Adrenal gland (tissue), 12 donors: ENCODE data around the gene TSPAN16. TPM values are rescaled to one million over a fixed set of nuclear protein-coding genes. Genes with fewer than 3 reads are reported as not detected.
"Not testable (repeated sequence)": the region's sequence is repeated elsewhere in the genome, so short reads cannot be mapped to it uniquely, and the experiment has no call there.

Experiments used
- DNase-seq, 7 donors: peaks; one replicate each; pipeline ENCODE4 v3.0.0-alpha.2; 2019 to 2020
- H3K27ac ChIP-seq, 5 donors: fragments of 200-600 bp; sonication (generic) in 4 of 5; 1 replicate in 3 of 5; 2 replicates in 2 of 5; pipeline versions ENCODE4 v1.5.1 to v1.8.0; 2016 to 2020; ENCODE audit warnings: mild to moderate bottlenecking in 1 of 5
- H3K27me3 ChIP-seq: fragments of 200-600 bp; 2 replicates; pipeline ENCODE4 v1.8.0; 2021
- H3K36me3 ChIP-seq, 2 donors: fragments of 200-600 bp; replicated peaks in 1 of 2; 1 replicate in 1 of 2; 2 replicates in 1 of 2; pipeline versions ENCODE4 v1.5.1 to v1.8.0; 2018 to 2022
- H3K4me1 ChIP-seq, 2 donors: fragments of 200-600 bp; replicated peaks in 1 of 2; 1 replicate in 1 of 2; 2 replicates in 1 of 2; pipeline versions ENCODE4 v1.5.1 to v1.8.0; 2018 to 2021
- H3K4me3 ChIP-seq, 4 donors: fragments of 200-600 bp; sonication (generic) in 3 of 4; one replicate each; pipeline ENCODE4 v1.5.1; 2016 to 2018
- H3K9me3 ChIP-seq, 3 donors: fragments of 200-600 bp; sonication (generic) in 1 of 3; replicated peaks in 1 of 3; 1 replicate in 2 of 3; 2 replicates in 1 of 3; pipeline versions ENCODE4 v1.5.1 to v1.8.0; 2016 to 2021
- POLR2A ChIP-seq, 2 donors: fragments of 450-650 bp; IDR thresholded peaks; one replicate each; pipeline ENCODE4 v1.6.1; 2017; ENCODE audit warnings: antibody characterized with exemption in 2 of 2, mild to moderate bottlenecking in 2 of 2, moderate library complexity in 1 of 2
- WGBS, 4 donors: extraction: QIAGEN DNeasy Blood & Tissue Kit in 2 of 4; methylation state at CpG; one replicate each; pipeline versions ENCODE4 v1.1.5 to v1.1.7; 2013 to 2017; 5-methylcytosine and 5-hydroxymethylcytosine counted together
- intact Hi-C, 2 donors: fragments of 100-400 bp; cut with DNase I; formaldehyde crosslinking; loops; one replicate each; pipeline versions ENCODE4 v1.14.1 to v1.15.0; 2022 to 2023
- polyA plus RNA-seq, 3 donors: library from polyadenylated mRNA; stranded (reverse); fragments of 200-250 nt in 2 of 3; fragments of 350-450 nt in 1 of 3; fragmentation: Illumina TruSeq in 1 of 3; extraction: RNeasy Lipid Tissue Mini Kit (QIAGEN cat#74804) in 1 of 3; gene quantifications; one replicate each; pipeline ENCODE4 v1.2.3, GENCODE V29; 2013 to 2014
- total RNA-seq, 9 donors: library from RNA; depleted of rRNA in 4 of 9; stranded (reverse); fragments of >200 nt in 4 of 9; fragments of 120-200 nt in 1 of 9; fragmentation: NEBNext Ultra II Directional in 1 of 9; extraction: Animal tissue kit (Norgen Biotek cat#: 25700) in 1 of 9; gene quantifications; one replicate each; pipeline versions ENCODE4 v1.1.0 to v1.2.4, GENCODE V29; 2013 to 2023
- TF ChIP-seq, protein P1 (sequence below), 6 experiments: fragments of 450-650 bp in 4 of 6; fragments of 200-600 bp in 2 of 6; sonication (generic) in 1 of 6; IDR thresholded peaks; 1 replicate in 5 of 6; 2 replicates in 1 of 6; pipeline versions ENCODE4 v1.5.1 to v1.8.0; 2016 to 2021; ENCODE audit warnings: antibody characterized with exemption in 6 of 6, mild to moderate bottlenecking in 2 of 6, moderate library complexity in 1 of 6
- donor health status: healthy with polysubstance abuse.
- donor health status: Bipolar disorder and iron deficiency.
- donor health status: DM: yes; HTN: yes; CAD: no.
- donor health status: DM: no; HTN: no; CAD: no.
- donor health status: DM: no; HTN: no; CAD: no.
- donor health status: DM: yes; HTN: yes; CAD: no.

The TSPAN16 gene
- total and polyA plus RNA-seq, 12 donors = not detected

DNA sequence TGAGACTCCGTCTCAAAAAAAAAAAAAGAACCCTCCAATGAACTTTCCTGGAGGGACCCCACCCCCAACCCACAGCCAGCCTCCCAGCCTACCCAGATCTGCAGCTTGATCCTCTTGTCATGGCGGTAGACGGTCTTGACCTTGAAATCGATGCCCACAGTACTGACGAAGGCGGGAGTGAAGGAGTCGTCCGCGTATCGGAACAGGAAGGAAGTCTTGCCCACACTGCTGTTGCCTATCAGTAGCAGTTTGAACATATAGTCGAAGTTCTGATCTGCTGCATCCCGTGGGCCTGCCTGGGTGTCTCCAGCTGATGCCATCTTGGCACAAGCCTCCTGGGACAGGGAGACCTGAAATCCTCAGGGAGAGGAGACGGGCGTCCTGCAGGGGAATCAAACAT lies 41.1 kb downstream of the TSPAN16 start:
- Histone ChIP-seq H3K9me3 (no peaks in the 10 kb centered on the region), H3K4me1 (peaks cover 11 to 13% of the 10 kb centered on the region in 2 donors), H3K27ac (no peak overlapping the region), H3K4me3 (no peak overlapping the region), H3K27me3 (no peaks in the 10 kb centered on the region), H3K36me3 (peaks cover 0 to 35% of the 10 kb centered on the region in 2 donors)
- intact Hi-C loops = no loop called here
- DNase-seq = no peak
- TF ChIP-seq POLR2A (IDR thresholded peaks at IDR 0.05) = no peak
- TF ChIP-seq, protein P1, sequence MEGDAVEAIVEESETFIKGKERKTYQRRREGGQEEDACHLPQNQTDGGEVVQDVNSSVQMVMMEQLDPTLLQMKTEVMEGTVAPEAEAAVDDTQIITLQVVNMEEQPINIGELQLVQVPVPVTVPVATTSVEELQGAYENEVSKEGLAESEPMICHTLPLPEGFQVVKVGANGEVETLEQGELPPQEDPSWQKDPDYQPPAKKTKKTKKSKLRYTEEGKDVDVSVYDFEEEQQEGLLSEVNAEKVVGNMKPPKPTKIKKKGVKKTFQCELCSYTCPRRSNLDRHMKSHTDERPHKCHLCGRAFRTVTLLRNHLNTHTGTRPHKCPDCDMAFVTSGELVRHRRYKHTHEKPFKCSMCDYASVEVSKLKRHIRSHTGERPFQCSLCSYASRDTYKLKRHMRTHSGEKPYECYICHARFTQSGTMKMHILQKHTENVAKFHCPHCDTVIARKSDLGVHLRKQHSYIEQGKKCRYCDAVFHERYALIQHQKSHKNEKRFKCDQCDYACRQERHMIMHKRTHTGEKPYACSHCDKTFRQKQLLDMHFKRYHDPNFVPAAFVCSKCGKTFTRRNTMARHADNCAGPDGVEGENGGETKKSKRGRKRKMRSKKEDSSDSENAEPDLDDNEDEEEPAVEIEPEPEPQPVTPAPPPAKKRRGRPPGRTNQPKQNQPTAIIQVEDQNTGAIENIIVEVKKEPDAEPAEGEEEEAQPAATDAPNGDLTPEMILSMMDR (IDR thresholded peaks at IDR 0.05) = no peak
- WGBS, 4 donors = 68 to 94% (median 73%) methylated on average over 10 to 14 of the region's 14 CpGs

DNA sequence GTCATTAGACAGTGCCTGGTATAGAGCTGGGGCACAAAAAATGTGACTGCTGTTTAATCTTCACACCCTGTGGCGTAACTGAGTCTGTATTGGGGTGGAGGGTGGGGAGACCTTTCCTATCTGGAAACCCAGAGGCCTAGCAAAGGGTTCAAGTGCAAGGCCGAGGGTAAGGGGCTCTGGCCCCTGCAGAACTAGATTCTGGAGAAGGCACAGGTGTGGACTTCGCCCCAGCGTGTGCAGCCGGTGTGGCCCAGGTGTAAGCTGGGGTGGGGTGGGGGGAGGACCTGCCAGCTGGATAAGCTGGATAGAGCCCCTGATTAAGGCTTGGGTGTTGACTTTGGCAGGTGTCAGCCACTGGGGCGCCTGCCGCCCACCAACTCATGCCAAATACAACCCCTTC lies 42.2 kb downstream of the TSPAN16 start:
- no peak for TF ChIP-seq POLR2A (IDR thresholded peaks at IDR 0.05)
- TF ChIP-seq, protein P1 (IDR thresholded peaks at IDR 0.05) = no peak
- Histone ChIP-seq H3K36me3 (peaks cover 0 to 26% of the 10 kb centered on the region in 2 donors), H3K4me1 (peaks cover 11 to 13% of the 10 kb centered on the region in 2 donors), H3K27me3 (no peaks in the 10 kb centered on the region), H3K27ac (peak overlapping the region in 2 of 5 donors; percentile 67 to 76), H3K9me3 (no peaks in the 10 kb centered on the region), H3K4me3 (no peak overlapping the region)
- intact Hi-C loops = no loop called here
- WGBS, 4 donors = 90 to 100% (median 97%) methylated on average over 1 to 7 of the region's 7 CpGs
- no peak for DNase-seq

DNA sequence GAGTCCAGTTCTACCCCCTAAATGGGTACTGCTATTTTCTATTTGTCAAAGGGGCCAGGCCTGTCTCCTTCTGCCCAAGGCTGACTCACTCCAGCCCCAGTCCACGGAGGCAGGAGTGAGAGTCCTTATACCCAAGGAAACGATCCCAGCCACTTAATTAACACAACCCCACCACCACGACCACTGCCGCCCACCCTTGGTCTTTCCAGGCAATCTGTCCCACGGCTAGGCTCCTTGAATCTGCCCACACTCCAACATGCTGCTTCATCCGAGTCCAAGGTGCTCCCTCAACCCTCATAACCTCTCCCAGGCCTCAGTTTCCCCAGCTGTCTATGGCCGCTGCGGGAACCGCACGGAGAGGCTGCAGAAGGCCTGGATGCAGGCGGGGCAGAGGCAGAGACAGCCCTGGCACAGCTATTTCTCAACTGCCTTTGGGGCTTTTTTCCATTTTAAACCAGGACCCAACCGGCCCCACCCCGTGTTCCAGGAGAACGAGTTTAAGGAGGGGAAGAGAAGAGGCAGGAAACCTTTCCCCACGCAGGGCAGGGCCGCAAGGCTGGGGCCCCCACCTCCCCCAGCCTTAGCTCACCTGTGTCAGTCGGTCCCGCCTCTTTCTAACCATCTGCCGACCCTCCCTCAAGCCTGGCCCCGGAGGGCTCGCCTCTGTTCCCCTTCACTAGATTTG lies 42.8 kb downstream of the TSPAN16 start:
- Histone ChIP-seq H3K4me3 (peak overlapping the region in 2 of 4 donors; percentile 56 to 86), H3K27ac (peak overlapping the region in 3 of 5 donors; percentile 2 to 76 (median 67)), H3K9me3 (no peaks in the 10 kb centered on the region), H3K27me3 (no peaks in the 10 kb centered on the region), H3K36me3 (peaks cover 0 to 26% of the 10 kb centered on the region in 2 donors), H3K4me1 (peaks cover 15 to 18% of the 10 kb centered on the region in 2 donors)
- intact Hi-C loops = no loop called here
- no peak for TF ChIP-seq POLR2A (IDR thresholded peaks at IDR 0.05)
- TF ChIP-seq, protein P1 (IDR thresholded peaks at IDR 0.05) = no peak
- 50 to 64% (median 53%) methylated on average over 16 to 21 of the region's 21 CpGs for WGBS, 4 donors
- DNase-seq = no peak

DNA sequence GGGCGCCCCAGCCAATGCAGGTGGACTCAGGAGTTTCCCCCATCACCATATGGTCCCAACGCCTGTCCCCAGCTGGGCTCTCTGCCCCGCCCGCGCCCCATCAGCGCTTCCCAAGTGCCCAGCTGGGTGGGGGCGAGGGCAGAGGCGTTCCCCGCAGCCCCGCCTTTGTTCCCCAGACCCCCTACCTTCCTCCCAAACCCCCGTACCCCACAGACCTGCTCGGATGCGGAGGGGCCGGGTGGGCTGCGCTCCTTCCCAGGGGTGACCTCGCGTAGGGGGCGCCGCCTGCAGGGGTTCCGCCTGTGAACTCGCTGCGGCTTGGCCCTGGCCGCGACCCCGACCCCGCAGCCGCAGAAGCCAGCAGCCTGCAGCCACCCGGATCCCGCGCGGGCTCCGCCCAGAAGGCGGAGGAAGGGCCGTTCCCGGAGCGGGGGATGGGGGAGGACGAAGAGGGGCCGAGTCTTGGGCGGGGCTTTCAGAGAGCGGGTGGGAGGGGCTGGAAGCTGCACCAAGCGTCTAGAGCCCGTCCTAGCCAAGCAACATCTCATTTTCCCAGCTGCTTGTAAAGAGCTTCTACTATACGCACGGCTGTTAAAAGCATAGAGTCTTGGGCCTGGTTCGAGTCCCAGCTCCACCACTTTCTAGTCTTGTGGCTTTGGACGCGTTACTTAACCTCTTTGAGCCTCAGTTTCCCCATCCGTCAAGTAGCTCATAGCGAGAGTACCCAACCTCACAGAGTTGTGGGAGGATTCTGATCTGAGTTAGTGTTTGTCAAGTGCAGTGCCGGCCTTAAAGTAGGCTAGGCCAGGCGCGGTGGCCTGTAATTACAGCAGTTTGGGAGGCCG lies 43.5 kb downstream of the TSPAN16 start, which contains the start of gene RAB3D:
Gene RAB3D, minus strand, starts transcription at position 404 of the 845 bp plus-strand sequence. CDS start 2,258 bp downstream, outside the sequence.
- Histone ChIP-seq H3K27me3 (no peaks in the 10 kb centered on the region), H3K4me3 (peak within 1 kb of the TSS in 3 of 4 donors; percentile 56 to 86 (median 78)), H3K36me3 (peaks cover 0 to 22% of the 10 kb centered on the region in 2 donors), H3K4me1 (peaks cover 22 to 25% of the 10 kb centered on the region in 2 donors), H3K27ac (peak within 1 kb of the TSS in 4 of 5 donors; percentile 2 to 76 (median 42)), H3K9me3 (no peaks in the 10 kb centered on the region)
- 8 to 28% (median 13%) methylated on average over 8 to 53 of the region's 53 CpGs for WGBS, 4 donors
- intact Hi-C loops = no loop called here
- DNase-seq = peak; percentile 91 to 95 (median 94)
- TF ChIP-seq, protein P1 (IDR thresholded peaks at IDR 0.05) = no peak
- peak in 1 of 2 donors; percentile 28 for TF ChIP-seq POLR2A (IDR thresholded peaks at IDR 0.05)

DNA sequence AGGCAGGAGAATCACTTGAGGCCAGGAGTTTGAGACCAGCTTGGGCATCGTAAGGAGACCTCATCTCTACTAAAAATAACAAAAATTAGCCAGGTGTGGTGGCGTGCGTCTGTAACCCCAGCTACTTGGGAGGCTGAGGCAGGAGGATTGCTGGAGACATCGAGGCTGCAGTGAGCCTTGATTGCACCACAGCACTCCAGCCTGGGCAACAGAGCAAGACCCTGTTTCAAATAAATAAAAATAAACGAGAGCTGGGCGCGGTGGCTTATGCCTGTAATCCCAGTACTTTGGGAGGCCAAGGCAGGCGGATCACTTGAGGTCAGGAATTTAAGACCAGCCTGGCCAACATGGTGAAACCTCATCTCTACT lies 44.1 kb downstream of the TSPAN16 start:
- Histone ChIP-seq H3K27ac (peak overlapping the region in 3 of 5 donors; percentile 16 to 76 (median 67)), H3K36me3 (peaks cover 0 to 16% of the 10 kb centered on the region in 2 donors), H3K4me1 (peaks cover 27 to 31% of the 10 kb centered on the region in 2 donors), H3K4me3 (peak overlapping the region in 1 of 4 donors; percentile 86)
- H3K27me3 ChIP-seq, DNase-seq, intact Hi-C loops, H3K9me3 ChIP-seq: not testable (repeated sequence)
- WGBS, 4 donors = 73 to 87% (median 82%) methylated on average over 8 of the region's 8 CpGs
